Ishikawa (cell line): ENCODE measurements around the gene TLE5.

Experiments used
- CEBPB ChIP-seq: IDR thresholded peaks from 2 replicates; pipeline ENCODE4 v1.6.1; 2012
- EP300 ChIP-seq: IDR thresholded peaks from 2 replicates; pipeline ENCODE4 v1.6.1; 2012; ENCODE audit warnings: borderline replicate concordance
- NFIC ChIP-seq: IDR thresholded peaks from 2 replicates; pipeline ENCODE4 v1.6.1; 2012
- YY1 ChIP-seq: IDR thresholded peaks from 2 replicates; pipeline ENCODE4 v1.6.1; 2012; ENCODE audit warnings: low read depth
- TF ChIP-seq, protein P1 (sequence below): IDR thresholded peaks from 2 replicates; pipeline ENCODE4 v1.6.1; 2012; ENCODE audit warnings: low read depth, mild to moderate bottlenecking
- TF ChIP-seq, protein P2 (sequence below): IDR thresholded peaks from 2 replicates; pipeline ENCODE4 v1.6.1; 2012

DNA sequence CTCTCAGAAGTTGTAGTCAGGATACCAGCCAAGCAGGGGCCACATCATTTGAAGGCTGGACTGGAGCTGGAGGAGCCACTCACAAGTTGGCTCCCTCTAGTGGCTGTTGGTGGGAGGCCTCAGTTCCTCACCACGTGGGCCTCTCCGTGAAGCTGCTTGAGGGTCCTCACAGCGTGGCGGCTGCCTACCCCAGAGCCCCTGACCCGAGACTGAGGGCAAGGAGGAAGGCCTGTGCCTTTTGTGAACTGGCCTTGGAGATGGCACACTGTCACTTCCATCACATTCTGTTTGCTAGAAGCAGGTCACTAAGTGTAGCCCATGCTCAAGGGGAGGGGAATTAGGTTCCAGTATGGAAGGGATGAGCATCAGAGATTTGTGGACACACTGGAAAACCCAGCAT is 46.5 kb upstream of the TLE5 start:
- TF ChIP-seq, protein P1, sequence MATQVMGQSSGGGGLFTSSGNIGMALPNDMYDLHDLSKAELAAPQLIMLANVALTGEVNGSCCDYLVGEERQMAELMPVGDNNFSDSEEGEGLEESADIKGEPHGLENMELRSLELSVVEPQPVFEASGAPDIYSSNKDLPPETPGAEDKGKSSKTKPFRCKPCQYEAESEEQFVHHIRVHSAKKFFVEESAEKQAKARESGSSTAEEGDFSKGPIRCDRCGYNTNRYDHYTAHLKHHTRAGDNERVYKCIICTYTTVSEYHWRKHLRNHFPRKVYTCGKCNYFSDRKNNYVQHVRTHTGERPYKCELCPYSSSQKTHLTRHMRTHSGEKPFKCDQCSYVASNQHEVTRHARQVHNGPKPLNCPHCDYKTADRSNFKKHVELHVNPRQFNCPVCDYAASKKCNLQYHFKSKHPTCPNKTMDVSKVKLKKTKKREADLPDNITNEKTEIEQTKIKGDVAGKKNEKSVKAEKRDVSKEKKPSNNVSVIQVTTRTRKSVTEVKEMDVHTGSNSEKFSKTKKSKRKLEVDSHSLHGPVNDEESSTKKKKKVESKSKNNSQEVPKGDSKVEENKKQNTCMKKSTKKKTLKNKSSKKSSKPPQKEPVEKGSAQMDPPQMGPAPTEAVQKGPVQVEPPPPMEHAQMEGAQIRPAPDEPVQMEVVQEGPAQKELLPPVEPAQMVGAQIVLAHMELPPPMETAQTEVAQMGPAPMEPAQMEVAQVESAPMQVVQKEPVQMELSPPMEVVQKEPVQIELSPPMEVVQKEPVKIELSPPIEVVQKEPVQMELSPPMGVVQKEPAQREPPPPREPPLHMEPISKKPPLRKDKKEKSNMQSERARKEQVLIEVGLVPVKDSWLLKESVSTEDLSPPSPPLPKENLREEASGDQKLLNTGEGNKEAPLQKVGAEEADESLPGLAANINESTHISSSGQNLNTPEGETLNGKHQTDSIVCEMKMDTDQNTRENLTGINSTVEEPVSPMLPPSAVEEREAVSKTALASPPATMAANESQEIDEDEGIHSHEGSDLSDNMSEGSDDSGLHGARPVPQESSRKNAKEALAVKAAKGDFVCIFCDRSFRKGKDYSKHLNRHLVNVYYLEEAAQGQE, result no peak
- TF ChIP-seq, protein P2, sequence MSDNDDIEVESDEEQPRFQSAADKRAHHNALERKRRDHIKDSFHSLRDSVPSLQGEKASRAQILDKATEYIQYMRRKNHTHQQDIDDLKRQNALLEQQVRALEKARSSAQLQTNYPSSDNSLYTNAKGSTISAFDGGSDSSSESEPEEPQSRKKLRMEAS, result peak; percentile 72
- TF ChIP-seq YY1, result no peak
- no peak for TF ChIP-seq NFIC
- no peak for TF ChIP-seq EP300
- TF ChIP-seq CEBPB, result no peak
